ENCODE data around the gene CEP95.

CEP95 gene

GRCh38 chr17:64496786-64497564 lies 9.8 kb upstream of the CEP95 start, which contains the start of gene POLG2:
Gene POLG2, minus strand, starts transcription at chr17:64497054. Its CDS starts 86 bp downstream, at chr17:64496968.
- peak; percentile 96 for DNase-seq (ENCODE audit: low read depth)

DNA sequence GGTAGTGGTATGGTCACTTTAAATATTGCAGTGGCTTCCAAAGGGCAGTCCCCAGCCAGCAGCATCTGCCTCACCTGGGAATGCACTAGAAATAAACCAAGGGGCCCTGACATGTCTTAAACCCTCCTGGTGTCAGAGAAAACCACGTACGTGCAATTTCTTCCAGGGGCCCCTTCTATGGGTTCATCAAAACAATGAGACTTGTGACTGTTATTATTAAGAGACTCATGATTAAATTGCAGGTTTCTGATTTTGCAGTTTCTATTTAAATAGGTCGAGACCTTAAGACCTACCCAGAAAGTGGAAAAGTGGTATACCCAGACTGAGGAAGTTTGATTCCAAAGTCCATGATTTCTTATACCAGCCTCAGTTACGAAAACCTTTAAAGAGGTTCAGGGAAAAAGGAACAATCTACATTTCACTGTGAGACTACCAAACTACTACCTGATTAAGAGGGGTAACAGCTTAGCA lies 9.2 kb upstream of the CEP95 start:
- no peak for DNase-seq (ENCODE audit: low read depth)

GRCh38 chr17:64498308-64499203 lies 8.2 kb upstream of the CEP95 start:
- no peak for DNase-seq (ENCODE audit: low read depth)

DNA sequence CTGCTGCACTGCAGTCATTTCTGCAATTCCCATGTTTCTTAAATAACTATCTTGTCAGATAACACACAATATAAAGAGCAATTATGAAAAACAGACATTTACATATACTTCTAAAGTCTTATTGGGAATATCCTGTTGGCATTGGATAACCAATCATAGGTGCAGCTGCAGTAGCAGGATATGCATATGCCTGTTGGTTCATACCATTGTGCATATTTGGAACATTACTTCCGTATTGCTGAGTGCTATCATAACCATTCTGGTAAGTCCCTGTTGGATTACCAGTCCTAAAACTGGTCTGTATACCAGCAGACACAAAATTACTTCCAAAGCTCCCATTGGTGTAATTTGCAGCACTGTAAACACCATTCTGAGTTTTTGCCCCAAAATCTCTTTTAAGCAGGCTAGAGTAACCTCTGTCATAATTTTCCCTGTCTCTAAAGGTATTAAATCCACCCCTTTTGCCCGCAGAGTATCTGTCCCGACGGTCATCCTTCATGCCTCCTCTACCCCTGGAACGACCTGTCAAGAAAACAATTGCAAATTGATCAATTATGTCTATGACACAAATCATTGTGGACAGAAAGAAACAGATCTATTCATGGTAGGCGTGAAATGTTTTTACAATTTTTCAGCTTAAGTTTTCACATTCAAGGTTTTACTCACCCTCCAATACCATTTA lies 6.8 kb upstream of the CEP95 start:
- no peak for DNase-seq (ENCODE audit: low read depth)

- no peak for DNase-seq (ENCODE audit: low read depth)
Observed at GRCh38 chr17:64500487-64500859, 6.3 kb upstream of the CEP95 start.

DNA sequence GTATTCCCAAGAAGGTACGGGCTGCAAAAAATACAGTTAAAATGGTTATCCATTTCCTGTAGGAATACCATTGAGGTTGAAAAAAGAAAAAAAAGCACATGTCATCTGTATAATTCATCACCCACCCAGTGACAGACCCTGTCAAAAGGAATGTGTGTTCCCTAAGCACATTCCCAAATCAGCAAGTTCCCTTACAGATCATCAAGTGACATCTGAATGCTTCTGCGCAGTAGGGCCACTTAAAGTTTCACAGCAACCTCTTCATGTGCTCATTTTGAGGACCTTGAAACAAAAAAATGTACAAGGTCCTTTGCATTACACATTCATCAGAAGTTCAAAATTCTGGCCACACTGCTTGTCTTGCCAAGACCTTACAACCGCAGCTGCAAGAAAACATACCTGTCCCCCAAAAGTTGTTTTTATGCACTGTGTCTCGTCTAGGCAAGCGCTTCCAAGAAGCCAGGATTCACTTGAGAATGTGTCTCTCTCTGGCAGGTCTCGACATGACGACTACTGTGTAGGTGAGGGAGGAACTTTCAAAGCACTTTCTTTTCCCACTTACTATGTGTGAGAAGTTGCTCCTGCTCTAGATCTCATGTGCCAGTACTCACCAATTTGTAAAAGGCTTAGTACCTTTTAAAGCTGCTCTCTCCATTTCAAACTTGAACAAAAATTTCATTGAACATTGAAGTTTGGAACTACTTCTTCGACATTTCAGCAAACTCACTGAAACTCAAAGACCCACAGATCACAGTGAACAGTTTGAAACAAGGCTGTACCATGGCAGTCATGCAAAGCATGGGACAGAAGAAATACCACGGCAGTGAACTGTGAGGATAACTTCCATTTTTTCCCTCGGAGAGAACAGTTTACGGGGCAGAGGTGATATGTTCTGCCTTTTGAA lies 5.7 kb upstream of the CEP95 start:
- no peak for DNase-seq (ENCODE audit: low read depth)

GRCh38 chr17:64502021-64502420 lies 4.8 kb upstream of the CEP95 start:
- DNase-seq (ENCODE audit: low read depth): no peak

GRCh38 chr17:64502809-64503208 lies 4.0 kb upstream of the CEP95 start:
- DNase-seq (ENCODE audit: low read depth): no peak

GRCh38 chr17:64503341-64503740 lies 3.4 kb upstream of the CEP95 start:
- DNase-seq (ENCODE audit: low read depth): no peak

DNA sequence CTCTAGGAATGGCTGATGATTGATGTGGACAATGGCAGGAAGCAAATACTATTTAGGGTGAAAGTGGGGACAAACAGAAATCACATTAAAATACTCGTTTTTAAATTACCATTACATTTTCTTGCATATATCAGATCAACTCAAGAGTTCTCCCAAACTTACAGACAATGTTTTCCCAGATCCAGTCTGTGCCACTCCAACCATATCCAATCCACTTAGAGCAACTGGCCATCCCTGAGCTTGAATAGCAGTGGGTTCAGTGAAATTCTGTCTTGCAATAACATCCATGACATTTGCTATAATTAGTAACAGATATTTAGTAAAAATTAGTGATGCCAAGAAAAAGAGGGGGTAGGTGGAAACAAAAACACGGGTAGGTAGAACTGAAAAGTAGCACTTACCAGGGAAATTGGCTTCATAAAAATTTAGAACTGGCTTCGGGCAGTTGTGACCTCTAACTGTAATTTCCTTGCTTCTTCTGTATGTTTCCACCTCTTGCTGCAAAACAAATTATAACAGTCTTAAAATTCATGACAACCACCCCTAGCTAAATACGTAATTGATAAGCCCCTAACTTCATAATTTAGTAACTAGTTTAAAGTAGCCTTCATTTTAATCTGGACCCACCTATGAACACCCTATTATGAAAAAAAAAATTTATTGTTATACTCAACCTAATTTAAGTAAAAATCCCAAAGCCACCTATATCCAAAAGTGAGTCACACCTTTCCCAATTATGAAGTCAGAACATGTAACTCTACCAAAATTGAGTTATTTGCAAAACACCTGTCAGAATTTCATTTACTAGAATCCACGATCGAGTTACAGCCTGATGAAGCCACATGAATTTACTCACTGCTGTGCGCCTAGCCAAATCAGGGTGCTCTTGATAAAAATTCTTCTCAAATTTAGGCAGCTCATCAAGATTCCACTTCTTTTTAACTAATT lies 2.7 kb upstream of the CEP95 start:
- no peak for DNase-seq (ENCODE audit: low read depth)

DNA sequence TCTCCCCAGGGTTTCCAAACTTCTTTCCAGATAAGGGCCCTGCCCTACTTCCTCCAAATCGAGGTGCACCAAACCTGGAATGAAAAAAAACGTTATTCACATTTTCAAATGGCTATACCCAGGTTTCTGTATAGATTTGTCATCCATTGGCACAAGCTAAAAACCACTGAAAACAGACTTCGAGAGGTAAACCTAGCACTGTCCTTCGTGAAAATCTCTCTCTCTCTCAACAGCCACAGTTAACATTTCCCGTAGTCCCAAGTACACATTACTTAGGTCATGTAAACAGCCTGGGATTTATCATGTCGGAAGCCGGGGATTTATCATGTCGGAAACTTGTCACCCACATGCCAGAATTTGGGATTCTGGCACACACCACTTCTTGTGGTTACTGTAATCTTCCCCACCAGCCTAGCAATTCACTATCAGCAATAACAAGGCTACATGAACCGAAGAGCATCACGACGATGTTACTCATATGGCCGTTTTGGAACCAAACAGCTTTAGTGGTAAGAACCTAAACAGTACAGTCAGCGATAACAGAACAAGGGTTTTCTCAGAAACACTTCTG lies 1.9 kb upstream of the CEP95 start:
- no peak for DNase-seq (ENCODE audit: low read depth)

DNA sequence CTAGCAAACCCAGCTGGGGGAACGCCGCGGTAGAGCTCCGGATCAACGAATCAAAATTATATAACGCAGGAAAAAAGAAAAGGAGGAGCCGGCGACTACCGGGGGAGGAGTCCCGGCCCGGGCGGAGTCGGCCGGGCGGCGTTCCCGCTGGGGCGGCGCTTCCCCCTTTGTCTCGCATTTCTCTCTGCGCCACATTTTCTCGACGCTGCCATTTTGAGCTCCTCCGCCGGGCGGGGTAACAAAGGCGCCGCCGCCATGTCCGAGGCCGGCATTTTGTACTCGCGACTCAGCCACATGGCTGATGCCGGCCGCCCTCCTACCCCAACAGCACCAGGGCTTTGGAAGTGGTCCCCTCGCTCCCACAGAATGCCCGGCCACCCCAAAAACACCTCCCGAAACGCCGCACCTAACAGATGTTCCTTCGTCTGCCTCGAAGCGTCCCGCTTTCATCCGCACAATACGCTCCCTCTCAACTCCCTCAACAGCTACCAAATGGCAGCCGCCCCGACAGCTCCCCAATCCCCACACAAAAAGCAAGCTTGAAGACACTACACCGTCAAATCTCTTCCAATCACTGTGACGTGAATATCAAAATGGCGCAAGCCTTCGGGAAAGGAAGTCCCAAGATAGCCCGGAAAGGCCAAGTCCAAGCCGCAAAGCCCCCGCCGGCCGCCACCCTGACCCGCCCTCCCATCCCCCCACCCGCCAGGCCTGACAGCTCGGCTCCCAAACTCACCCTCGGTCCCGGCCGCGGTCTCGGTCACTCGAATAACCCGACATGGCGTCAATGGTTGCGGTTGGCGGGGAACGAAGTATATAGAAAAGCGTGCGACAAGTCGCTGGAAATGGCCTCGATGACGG lies 1.2 kb upstream of the CEP95 start:
- DNase-seq (ENCODE audit: low read depth): peak; percentile 71

- DNase-seq (ENCODE audit: low read depth): peak; percentile 95
Observed at GRCh38 chr17:64506201-64506575, 589 bp upstream of the CEP95 start, which contains the start of gene DDX5. Gene DDX5, minus strand, starts transcription at chr17:64506289. Its CDS starts 170 bp downstream, at chr17:64506119.

GRCh38 chr17:64507413-64507782 lies 621 bp downstream of the CEP95 start:
- DNase-seq (ENCODE audit: low read depth): peak; percentile 6

DNA sequence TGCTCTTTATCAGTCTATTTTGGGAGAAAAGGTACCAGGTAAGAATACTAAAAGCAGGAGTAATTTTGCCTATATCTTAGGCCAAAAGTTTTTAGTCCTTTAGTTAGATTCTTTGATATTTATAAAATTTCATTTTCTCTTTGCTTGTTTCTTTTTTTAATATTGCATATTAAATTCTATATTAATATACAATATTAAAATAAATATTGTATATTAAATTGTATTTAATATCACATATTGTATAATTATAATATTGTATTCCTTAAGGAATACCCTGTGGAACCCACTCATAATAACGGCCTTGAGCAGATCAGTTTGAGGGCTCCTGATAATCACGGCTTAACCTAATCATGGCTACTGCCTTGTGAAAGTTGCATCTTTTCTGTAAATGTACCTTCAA lies 1.9 kb downstream of the CEP95 start:
- DNase-seq (ENCODE audit: low read depth): no peak

DNA sequence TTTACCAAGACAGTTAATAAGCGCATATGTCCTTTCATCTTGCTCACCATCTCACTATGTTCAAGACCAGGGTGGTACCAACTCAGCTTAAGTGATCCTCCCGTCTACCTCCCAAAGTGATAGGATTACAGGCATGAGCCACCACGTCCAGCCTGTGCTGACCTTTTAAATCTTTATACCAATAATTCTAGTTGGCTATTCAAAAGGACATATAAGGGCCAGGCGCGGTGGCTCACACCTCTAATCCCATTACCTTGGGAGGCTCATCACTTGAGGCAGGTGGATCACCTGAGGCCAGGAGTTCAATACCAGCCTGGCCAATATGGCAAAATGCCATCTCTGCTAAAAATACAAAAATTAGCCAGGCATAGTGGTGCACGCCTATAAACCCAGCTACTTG lies 2.4 kb downstream of the CEP95 start:
- no peak for DNase-seq (ENCODE audit: low read depth)

GRCh38 chr17:64515419-64515818 lies 8.6 kb downstream of the CEP95 start:
- DNase-seq (ENCODE audit: low read depth): no peak

DNA sequence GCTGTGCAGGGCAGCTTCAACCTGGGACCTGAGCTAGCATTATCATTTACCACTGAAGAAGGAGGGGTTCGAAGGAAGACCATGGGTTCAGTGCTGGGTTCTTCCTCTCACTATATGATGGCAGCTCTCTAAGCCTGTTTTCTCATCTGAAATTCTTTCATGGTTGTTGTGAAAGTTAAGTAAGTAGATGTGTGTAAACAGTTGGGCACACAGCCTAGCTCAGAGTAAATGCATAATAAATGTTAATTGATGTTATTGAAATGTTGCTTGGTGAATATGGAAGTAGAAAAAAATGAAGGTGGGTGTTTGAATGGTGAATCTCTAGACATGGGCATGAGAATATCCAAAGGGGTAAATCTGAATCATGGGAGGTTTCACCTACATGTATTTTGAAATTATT lies 9.1 kb downstream of the CEP95 start:
- DNase-seq (ENCODE audit: low read depth): no peak

DNA sequence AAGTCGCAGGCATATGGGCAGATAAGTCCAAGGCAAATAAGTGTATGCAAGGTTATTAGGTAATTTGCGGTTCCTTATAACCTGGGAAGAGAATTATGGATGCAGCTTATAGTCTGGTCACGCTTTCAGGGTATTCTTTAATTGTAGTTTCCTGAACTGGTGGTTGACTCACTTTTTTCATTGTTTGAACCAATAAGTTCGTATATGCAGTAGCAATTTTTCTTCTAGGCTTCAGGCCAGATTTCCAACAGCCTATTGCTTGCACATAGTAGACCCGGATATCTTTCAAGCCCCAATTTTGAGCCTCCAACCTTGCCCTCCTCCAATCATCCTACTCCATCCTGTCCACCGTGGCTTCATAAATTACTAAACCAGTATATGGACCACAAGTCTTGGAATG lies 12.8 kb downstream of the CEP95 start:
- no peak for DNase-seq (ENCODE audit: low read depth)

Measured in stimulated activated CD8-positive, alpha-beta memory T cell treated with anti-CD3 and anti-CD28 coated beads, Interleukin-4, amount 100 ng/mL, for 24 hours (primary cell).